ENCODE results near the gene PLD1.

GRCh38 chr3:171566803-171567422 lies 243.4 kb downstream of the PLD1 start:
- TF ChIP-seq CTCF (IDR thresholded peaks at IDR 0.05) = peak; percentile 53 to 86 (median 76)
- no peak for TF ChIP-seq POLR2A (IDR thresholded peaks at IDR 0.05)
- no peak for TF ChIP-seq POLR2AphosphoS5 (IDR thresholded peaks at IDR 0.05)
